Measurements from ENCODE around the gene MEF2B.

MEF2B gene

DNA sequence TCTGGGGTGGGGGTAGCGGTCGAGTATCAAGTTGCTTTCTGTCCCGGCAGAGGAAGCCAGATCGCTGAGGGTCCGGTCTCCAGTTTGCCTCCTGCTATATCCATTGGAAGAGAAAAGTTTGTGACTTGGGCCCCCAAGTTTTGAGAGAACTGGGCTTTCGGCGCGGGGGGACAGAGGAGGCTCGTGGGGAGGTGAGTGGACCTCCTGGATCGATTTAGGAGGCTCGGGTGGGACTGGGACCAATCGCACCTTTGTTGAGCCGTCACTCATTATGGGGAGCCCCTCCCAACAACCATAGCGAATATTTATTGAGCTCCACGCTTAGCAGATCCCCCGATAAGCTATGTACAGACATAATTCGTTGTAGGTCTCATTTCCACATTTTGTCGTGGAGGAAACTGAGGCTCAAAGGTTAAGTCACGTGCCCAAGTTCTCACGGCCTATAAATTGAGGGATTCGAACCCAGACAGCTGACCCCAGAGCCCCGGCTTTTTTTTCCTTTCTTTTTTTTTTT is 22.9 kb upstream of the MEF2B start:
- TF ChIP-seq, protein P1, sequence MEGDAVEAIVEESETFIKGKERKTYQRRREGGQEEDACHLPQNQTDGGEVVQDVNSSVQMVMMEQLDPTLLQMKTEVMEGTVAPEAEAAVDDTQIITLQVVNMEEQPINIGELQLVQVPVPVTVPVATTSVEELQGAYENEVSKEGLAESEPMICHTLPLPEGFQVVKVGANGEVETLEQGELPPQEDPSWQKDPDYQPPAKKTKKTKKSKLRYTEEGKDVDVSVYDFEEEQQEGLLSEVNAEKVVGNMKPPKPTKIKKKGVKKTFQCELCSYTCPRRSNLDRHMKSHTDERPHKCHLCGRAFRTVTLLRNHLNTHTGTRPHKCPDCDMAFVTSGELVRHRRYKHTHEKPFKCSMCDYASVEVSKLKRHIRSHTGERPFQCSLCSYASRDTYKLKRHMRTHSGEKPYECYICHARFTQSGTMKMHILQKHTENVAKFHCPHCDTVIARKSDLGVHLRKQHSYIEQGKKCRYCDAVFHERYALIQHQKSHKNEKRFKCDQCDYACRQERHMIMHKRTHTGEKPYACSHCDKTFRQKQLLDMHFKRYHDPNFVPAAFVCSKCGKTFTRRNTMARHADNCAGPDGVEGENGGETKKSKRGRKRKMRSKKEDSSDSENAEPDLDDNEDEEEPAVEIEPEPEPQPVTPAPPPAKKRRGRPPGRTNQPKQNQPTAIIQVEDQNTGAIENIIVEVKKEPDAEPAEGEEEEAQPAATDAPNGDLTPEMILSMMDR (IDR thresholded peaks at IDR 0.05; ENCODE audit: insufficient read depth, low read depth, low read length, missing control alignments): no peak
- DNase-seq (ENCODE audit: low read depth): no peak

DNA sequence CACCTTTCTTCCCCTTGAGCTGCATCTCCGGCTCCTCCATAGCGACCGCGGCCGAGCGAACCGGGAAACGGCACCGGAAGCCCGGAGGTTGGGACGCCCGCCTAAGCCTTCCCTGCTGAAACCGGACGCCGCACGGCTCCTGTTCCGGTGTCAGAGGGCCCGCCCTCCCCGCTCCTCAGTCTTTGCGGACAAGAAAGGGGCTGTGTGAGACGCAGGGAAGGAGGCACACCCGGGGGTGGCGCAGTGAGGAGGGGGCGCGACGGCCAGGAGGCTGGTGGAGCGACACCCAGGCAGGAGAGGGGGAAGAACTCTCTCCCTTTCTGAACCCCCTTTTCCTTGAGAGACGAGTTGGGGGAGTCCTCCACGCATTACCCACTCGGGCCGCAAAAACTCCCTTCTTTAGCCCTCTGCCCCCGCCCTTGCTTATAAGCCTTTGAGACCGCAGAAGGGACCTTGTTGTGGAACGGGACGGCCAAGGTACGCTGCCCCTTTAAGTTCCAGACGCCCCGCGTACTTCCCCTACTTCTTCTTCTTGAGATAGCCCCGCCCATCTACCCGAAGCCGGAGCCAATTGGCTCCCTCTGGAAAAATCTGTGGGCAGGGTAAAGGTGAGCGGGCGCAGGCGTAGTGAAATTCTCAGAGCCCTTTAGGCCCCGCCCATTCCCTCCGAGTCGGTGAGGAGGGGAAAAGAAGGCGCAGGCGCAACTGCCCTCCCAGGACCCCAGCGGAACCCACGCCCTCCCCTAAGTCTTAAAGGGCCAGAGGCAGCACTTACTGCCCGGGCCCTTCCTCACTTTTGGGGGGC is 22.2 kb upstream of the MEF2B start, which contains the start of the genes BORCS8 and RFXANK:
TSS of gene BORCS8 (minus strand) at position 75 of the 805 bp plus-strand sequence. CDS start at position 40, 35 bp downstream.
TSS of gene RFXANK (plus strand) at position 181 of the 805 bp plus-strand sequence. CDS start 1,689 bp downstream, outside the sequence.
- peak within 1 kb of the TSS; percentile 100 for H3K4me3 ChIP-seq (ENCODE audit: low read depth, low read length)
- TF ChIP-seq, protein P1 (IDR thresholded peaks at IDR 0.05; ENCODE audit: insufficient read depth, low read depth, low read length, missing control alignments): no peak
- peak; percentile 99 for DNase-seq (ENCODE audit: low read depth)

More for the DNA sequence above, 22.9 kb upstream of the MEF2B start:
- peak overlapping the region; percentile 92 for H3K4me3 ChIP-seq (ENCODE audit: low read depth, low read length)

DNA sequence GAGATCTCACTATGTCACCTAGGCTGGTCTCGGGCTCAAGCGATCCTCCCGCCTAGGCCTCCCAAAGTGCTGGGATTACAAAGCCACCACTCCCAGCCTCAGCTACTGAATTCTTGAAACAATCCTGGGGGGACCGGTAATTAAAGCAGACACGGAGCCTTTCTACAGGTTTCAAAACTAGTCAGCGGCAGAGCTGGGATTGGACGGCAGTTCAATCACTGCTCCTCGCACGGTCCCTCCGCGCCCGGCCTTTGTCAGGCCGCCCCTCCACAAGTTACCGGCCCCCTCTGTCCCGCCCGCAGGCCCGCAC is 21.7 kb upstream of the MEF2B start:
- peak overlapping the region; percentile 100 for H3K4me3 ChIP-seq (ENCODE audit: low read depth, low read length)
- TF ChIP-seq, protein P1 (IDR thresholded peaks at IDR 0.05; ENCODE audit: insufficient read depth, low read depth, low read length, missing control alignments): no peak
- DNase-seq (ENCODE audit: low read depth): no peak

DNA sequence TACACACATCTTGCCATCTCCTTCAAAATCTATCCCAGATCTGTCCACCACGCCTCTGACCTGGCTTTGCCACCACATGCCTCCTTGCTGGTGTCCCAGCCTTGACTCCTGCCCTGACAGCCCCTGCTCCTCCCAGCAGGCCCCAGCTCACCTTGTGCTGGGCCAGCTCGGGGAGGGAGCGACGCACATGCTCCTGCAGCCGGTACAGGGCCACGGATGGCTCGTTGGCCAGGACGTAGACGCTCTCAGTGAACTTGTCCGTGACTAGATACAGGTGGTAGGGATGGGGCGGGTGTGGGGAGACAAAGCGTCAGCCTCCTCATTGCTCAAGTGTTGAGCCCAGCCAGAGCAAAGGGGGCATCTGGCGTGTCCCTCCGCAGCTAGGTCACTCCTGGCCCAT is 16.7 kb upstream of the MEF2B start:
- no peak for DNase-seq (ENCODE audit: low read depth)
- TF ChIP-seq, protein P1 (IDR thresholded peaks at IDR 0.05; ENCODE audit: insufficient read depth, low read depth, low read length, missing control alignments): no peak
- no peak overlapping the region for H3K4me3 ChIP-seq (ENCODE audit: low read depth, low read length)

DNA sequence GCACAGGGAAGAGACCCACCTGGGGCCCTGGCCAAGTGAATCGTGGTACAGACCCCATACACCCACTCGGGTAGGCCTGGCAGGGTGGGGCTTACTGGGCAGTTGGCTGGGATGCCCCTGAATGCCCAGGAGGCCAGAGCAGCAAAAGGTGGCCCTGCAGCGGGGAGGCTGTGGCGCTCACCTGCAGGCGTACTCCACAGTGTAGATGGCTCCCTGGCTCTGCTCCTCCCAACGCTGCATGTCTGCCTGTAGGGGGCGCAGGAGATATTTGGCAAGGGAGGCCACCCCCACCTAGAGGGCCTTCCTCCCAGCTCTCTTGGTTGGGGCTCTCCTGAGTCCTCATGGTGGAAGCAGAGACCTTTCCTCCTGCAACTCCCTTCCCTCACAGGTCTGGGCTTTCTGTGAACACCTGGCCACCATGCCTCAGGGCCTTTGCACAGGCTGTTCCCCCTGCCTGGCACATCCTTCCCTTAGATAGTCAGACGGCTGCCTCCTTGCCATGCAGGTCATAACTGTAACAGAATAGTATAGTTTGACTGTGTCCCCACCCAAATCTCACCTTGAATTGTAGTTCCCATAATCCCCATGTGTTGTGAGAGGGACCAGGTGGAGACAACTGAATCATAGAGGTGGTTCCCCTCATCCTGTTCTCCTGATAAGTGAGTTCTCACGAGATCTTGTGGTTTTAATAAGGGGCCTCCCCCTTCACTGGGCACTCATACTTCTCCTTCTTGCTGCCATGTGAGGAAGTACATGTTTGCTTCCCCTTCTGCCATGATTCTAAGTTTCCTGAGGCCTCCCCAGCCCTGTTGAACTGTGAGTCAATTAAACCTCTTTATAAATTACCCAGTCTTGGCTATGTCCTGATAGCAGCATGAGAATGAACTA is 16.0 kb upstream of the MEF2B start:
- peak; percentile 72 for DNase-seq (ENCODE audit: low read depth)
- TF ChIP-seq, protein P1 (IDR thresholded peaks at IDR 0.05; ENCODE audit: insufficient read depth, low read depth, low read length, missing control alignments): peak; percentile 67
- H3K4me3 ChIP-seq (ENCODE audit: low read depth, low read length): no peak overlapping the region

DNA sequence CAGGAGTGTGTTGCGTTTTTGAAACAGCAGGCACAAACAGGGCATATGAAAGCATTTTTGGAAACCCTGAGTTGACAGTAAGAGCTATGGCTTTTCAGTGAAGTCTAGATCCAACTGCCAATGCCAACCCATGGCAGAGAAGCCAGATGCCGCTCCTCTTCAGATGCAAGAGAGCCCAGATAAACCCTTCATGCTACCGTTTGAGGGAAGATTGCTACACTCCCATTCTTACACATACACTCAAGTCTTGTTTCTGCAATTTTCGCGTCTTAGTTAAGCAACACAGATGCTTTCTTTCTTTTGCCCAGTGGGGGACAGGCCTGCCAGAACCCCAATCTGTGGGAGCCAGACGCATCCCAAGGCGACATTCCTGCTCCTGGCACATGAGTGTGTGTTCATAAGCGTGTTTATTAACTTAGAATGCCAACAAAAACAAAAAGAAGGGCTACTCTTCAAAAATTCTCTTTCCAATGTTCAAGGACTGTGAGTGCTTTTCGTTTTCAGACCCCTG is 11.5 kb upstream of the MEF2B start:
- TF ChIP-seq, protein P1 (IDR thresholded peaks at IDR 0.05; ENCODE audit: insufficient read depth, low read depth, low read length, missing control alignments): no peak
- H3K4me3 ChIP-seq (ENCODE audit: low read depth, low read length): no peak overlapping the region
- no peak for DNase-seq (ENCODE audit: low read depth)
